Neutrophil (primary cell): Measurements from ENCODE around the gene TBC1D22A.

Experiments
- H3K27ac ChIP-seq: fragments of 200-600 bp; sonication (generic); 2 replicates; pipeline ENCODE4 v1.5.1; 2016; ENCODE audit warnings: mild to moderate bottlenecking, moderate library complexity
- H3K27me3 ChIP-seq: fragments of 200-600 bp; sonication (generic); 2 replicates; pipeline ENCODE4 v1.6.0; 2016; ENCODE audit warnings: mild to moderate bottlenecking
- H3K36me3 ChIP-seq: fragments of 200-600 bp; sonication (generic); 2 replicates; pipeline ENCODE4 v1.5.1; 2017
- H3K4me1 ChIP-seq, 2 experiments: fragments of 200-600 bp in 1 of 2; sonication (generic) in 1 of 2; 1 replicate in 1 of 2; 2 replicates in 1 of 2; pipeline versions ENCODE4 v1.5.1 to v1.6.1; 2013 to 2016; ENCODE audit warnings: low read depth in 1 of 2, low read length in 1 of 2, mild to moderate bottlenecking in 1 of 2, moderate library complexity in 1 of 2; ENCODE audit not compliant: control insufficient read depth in 1 of 2, insufficient read depth in 1 of 2
- H3K4me3 ChIP-seq, 2 experiments: fragments of 200-600 bp in 1 of 2; sonication (generic) in 1 of 2; 1 replicate in 1 of 2; 2 replicates in 1 of 2; pipeline ENCODE4 v1.5.1; 2013 to 2016; ENCODE audit warnings: low read depth in 1 of 2, low read length in 1 of 2, mild to moderate bottlenecking in 1 of 2, moderate library complexity in 1 of 2
- H3K9me3 ChIP-seq: fragments of 200-600 bp; sonication (generic); 2 replicates; pipeline ENCODE4 v1.5.1; 2016
- TF ChIP-seq, protein P1 (sequence below): fragments of 200-600 bp; sonication (generic); IDR thresholded peaks from 2 replicates; pipeline ENCODE4 v1.5.1; 2016; ENCODE audit warnings: antibody characterized with exemption

TBC1D22A gene

GRCh38 chr22:46773076-46773475, 10.6 kb downstream of the TBC1D22A start:
- H3K27me3 ChIP-seq: no peaks in the 10 kb centered on the region
- peaks cover 4% of the 10 kb centered on the region for H3K36me3 ChIP-seq
- peaks cover 52 to 53% of the 10 kb centered on the region in 2 experiments for H3K4me1 ChIP-seq
- H3K4me3 ChIP-seq: no peak overlapping the region
- TF ChIP-seq, protein P1, sequence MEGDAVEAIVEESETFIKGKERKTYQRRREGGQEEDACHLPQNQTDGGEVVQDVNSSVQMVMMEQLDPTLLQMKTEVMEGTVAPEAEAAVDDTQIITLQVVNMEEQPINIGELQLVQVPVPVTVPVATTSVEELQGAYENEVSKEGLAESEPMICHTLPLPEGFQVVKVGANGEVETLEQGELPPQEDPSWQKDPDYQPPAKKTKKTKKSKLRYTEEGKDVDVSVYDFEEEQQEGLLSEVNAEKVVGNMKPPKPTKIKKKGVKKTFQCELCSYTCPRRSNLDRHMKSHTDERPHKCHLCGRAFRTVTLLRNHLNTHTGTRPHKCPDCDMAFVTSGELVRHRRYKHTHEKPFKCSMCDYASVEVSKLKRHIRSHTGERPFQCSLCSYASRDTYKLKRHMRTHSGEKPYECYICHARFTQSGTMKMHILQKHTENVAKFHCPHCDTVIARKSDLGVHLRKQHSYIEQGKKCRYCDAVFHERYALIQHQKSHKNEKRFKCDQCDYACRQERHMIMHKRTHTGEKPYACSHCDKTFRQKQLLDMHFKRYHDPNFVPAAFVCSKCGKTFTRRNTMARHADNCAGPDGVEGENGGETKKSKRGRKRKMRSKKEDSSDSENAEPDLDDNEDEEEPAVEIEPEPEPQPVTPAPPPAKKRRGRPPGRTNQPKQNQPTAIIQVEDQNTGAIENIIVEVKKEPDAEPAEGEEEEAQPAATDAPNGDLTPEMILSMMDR: no peak
- H3K27ac ChIP-seq: peak overlapping the region; percentile 98
- H3K9me3 ChIP-seq: no peaks in the 10 kb centered on the region

DNA sequence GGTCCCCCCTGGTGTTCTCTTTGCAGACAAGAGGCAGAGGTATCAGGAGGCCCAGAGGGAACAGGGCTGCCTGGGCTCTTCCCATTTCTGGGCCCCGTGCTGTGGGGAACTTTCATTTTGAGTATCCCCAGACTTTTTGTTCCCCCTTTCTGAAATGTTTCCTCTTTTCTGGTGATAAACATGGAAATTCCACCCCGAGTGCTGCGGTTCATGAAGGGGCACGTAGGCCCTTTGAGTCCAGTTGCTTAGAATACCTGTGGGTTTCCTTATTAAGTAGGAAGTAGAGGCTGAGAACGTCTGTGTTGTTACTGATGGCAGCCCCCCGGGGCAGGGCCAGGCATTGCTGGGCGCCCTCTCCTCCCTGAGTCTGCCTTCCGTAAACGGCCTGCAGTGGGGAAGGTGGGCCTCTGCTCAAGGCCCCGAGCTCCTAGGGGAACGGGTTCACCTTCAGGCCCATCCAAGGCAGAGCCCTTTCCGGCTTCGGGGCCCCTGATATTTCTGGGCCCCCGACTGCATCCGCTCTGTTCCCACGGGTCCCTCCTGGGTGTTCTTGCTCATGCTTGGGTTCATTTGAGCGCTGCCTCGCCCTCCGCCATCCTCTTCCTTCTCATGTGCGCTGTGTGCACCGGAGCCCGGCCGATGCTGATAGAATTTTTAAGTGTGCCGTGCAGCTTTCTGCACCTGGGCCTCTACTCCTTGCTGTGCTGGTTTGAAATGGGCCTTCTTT, 12.0 kb downstream of the TBC1D22A start:
- no peaks in the 10 kb centered on the region for H3K27me3 ChIP-seq
- peaks cover under 1% of the 10 kb centered on the region for H3K36me3 ChIP-seq
- H3K4me1 ChIP-seq: peaks cover 52 to 53% of the 10 kb centered on the region in 2 experiments
- TF ChIP-seq, protein P1: no peak
- H3K4me3 ChIP-seq: peak overlapping the region; percentile 56 to 62
- H3K27ac ChIP-seq: peak overlapping the region; percentile 98
- no peaks in the 10 kb centered on the region for H3K9me3 ChIP-seq

DNA sequence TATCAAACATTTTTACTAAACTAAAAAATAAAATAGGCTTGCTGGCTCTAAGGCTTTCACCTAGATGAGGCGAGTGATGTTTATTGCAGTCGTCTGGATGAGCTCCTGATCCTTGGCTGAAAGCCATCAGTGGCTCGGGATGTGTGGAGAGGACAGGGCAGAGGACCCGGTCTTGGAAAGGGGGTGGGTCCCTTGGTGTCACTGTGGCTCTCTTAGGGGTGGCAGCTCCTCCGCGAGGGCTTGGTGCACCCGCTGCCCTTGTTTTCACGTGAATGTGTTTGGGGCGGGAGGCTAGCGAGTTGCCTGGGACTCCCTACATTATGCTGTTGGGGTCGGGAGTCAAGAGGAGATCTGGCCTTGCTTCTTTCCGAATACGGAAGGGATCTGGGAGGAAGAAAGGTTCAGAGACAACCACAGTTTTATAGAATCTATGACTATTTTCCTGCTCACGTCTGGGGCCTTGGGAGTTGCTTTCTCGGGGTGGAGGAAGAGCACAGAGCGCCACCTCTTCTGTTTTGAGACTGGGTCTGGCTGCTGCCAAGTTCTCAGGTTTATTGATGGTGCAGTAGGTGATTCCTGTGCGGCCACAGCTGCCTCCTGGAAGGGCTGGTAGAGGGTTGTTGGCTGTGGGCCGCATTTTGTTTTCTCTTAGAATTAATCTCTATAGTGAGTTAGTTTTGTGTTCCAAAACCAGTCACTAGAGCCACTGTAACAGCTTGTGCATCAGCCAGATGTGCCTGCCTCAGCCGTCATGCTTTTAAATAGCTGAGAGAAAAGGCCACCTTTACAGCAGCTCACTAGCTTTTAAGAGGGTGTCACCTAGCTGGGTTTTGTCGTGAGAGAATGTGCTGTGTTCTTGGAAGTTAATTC, 12.8 kb downstream of the TBC1D22A start:
- no peaks in the 10 kb centered on the region for H3K27me3 ChIP-seq
- no peaks in the 10 kb centered on the region for H3K36me3 ChIP-seq
- H3K4me3 ChIP-seq: peak overlapping the region; percentile 56 to 62
- TF ChIP-seq, protein P1: no peak
- H3K27ac ChIP-seq: peak overlapping the region; percentile 98
- H3K9me3 ChIP-seq: no peaks in the 10 kb centered on the region
- H3K4me1 ChIP-seq: peaks cover 52 to 53% of the 10 kb centered on the region in 2 experiments

DNA sequence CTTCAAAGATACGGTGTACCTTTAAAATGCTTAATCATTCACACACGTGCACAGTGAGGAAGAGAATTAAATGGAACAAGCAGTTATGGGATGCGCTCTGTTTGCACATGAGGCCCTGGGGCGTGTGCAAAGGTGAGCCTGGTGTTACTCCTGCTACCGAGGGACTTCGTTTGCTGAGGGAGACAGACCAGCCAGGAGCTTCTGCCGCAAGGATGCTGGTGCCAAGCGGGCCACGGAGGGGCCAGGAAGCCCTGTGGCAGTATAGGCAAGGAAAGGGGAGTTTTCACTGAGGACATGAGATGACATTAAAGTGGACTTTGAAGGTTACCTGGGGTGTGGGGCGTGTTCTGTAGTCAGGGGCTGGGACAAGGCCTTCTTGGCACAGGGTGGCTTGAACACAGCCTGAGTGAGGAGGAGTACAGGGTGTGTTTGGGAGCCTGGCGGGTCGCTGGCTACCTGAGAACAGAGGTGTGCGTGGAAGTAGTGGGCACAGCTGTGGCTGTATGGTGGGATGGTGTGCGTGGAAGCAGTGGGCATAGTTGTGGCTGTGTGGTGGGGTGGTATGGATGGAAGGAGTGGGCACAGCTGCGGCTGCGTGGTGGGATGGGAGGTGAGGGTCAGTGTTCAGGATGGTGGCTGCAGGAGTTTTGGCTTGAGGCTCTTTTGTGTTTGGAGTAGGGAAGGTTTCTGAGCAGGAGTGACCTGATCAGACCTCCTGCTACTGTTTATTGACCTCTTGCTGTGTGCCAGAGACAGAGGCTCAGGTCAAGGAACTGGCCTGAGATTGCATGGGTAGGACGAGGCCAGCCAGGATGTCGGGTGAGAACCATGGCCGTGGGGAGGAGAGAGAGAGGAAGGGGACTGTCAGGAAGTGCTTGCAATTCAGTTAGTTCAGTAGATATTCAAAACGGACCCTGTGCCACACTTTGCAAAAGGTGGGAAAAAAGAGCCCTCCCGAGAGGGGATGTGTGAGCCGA, 13.7 kb downstream of the TBC1D22A start:
- H3K27me3 ChIP-seq: no peaks in the 10 kb centered on the region
- H3K4me3 ChIP-seq: no peak overlapping the region
- H3K9me3 ChIP-seq: no peaks in the 10 kb centered on the region
- H3K4me1 ChIP-seq: peaks cover 52 to 53% of the 10 kb centered on the region in 2 experiments
- TF ChIP-seq, protein P1: no peak
- peak overlapping the region; percentile 98 for H3K27ac ChIP-seq
- H3K36me3 ChIP-seq: no peaks in the 10 kb centered on the region
